Breast epithelium (tissue), 3 donors: Measurements from ENCODE around the gene ACVR2B.

Experiments used
- POLR2A ChIP-seq: fragments of 450-650 bp; IDR thresholded peaks from one replicate; pipeline ENCODE4 v1.6.1; 2016; ENCODE audit warnings: antibody characterized with exemption, mild to moderate bottlenecking, moderate library complexity
- POLR2AphosphoS5 ChIP-seq, 3 donors: sonication (generic); formaldehyde crosslinking; IDR thresholded peaks; one replicate each; pipeline ENCODE4 v1.6.1; 2017; ENCODE audit warnings: antibody characterized with exemption in 3 of 3
- TF ChIP-seq, protein P1 (sequence below), 3 donors: fragments of 450-650 bp; IDR thresholded peaks; one replicate each; pipeline ENCODE4 v1.5.1; 2016 to 2017; ENCODE audit warnings: antibody characterized with exemption in 3 of 3, mild to moderate bottlenecking in 3 of 3, moderate library complexity in 3 of 3

DNA sequence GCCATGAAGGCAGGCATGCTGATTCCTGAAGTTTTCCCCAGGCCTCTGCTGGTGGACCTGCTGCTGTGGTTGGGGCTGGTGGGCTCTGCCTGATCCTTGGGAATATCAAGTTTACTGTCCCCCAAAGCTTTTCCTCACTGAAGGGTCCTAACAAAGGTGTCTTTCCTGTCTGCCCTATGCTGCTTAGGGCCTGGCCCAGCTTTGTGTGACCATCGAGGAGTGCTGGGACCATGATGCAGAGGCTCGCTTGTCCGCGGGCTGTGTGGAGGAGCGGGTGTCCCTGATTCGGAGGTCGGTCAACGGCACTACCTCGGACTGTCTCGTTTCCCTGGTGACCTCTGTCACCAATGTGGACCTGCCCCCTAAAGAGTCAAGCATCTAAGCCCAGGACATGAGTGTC, 29.3 kb downstream of the ACVR2B start:
- TF ChIP-seq, protein P1, sequence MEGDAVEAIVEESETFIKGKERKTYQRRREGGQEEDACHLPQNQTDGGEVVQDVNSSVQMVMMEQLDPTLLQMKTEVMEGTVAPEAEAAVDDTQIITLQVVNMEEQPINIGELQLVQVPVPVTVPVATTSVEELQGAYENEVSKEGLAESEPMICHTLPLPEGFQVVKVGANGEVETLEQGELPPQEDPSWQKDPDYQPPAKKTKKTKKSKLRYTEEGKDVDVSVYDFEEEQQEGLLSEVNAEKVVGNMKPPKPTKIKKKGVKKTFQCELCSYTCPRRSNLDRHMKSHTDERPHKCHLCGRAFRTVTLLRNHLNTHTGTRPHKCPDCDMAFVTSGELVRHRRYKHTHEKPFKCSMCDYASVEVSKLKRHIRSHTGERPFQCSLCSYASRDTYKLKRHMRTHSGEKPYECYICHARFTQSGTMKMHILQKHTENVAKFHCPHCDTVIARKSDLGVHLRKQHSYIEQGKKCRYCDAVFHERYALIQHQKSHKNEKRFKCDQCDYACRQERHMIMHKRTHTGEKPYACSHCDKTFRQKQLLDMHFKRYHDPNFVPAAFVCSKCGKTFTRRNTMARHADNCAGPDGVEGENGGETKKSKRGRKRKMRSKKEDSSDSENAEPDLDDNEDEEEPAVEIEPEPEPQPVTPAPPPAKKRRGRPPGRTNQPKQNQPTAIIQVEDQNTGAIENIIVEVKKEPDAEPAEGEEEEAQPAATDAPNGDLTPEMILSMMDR (IDR thresholded peaks at IDR 0.05): no peak
- TF ChIP-seq POLR2A (no peak), POLR2AphosphoS5 (IDR thresholded peaks at IDR 0.05) (no peak)
